ENCODE measurements around the gene CNNM4. TPM values are rescaled to one million over a fixed set of nuclear protein-coding genes. Genes with fewer than 3 reads are reported as not detected.

Gene CNNM4
- total RNA-seq, 1 experiment from 2014 or later = 7.6 TPM

GRCh38 chr2:96809216-96809882 lies 48.6 kb downstream of the CNNM4 start:
- no peak for DNase-seq (ENCODE audit: extremely low read depth, low read depth)

GRCh38 chr2:96809951-96810782 lies 49.5 kb downstream of the CNNM4 start:
- DNase-seq (ENCODE audit: extremely low read depth, low read depth) = no peak

GRCh38 chr2:96810783-96811192 lies 50.1 kb downstream of the CNNM4 start:
- no peak for DNase-seq (ENCODE audit: extremely low read depth, low read depth)

- no peak for DNase-seq (ENCODE audit: extremely low read depth, low read depth)
These were observed 51.2 kb downstream of the CNNM4 start for GRCh38 chr2:96811917-96812316.

- no peak for DNase-seq (ENCODE audit: extremely low read depth, low read depth)
These were observed 53.0 kb downstream of the CNNM4 start for GRCh38 chr2:96813656-96814055.

GRCh38 chr2:96815326-96816126 lies 54.8 kb downstream of the CNNM4 start:
- no peak for DNase-seq (ENCODE audit: extremely low read depth, low read depth)

- DNase-seq (ENCODE audit: extremely low read depth, low read depth) = peak; percentile 92
These were observed 55.6 kb downstream of the CNNM4 start, which contains the start of gene CNNM3 for GRCh38 chr2:96816127-96816835. CNNM3 (plus strand) TSS chr2:96816268; CDS start chr2:96816278, 10 bp downstream.

- no peak for DNase-seq (ENCODE audit: extremely low read depth, low read depth)
These were observed 56.4 kb downstream of the CNNM4 start for GRCh38 chr2:96816836-96817702.

GRCh38 chr2:96817882-96818281 lies 57.2 kb downstream of the CNNM4 start:
- DNase-seq (ENCODE audit: extremely low read depth, low read depth) = no peak

GRCh38 chr2:96819128-96819875 lies 58.6 kb downstream of the CNNM4 start:
- no peak for DNase-seq (ENCODE audit: extremely low read depth, low read depth)

- no peak for DNase-seq (ENCODE audit: extremely low read depth, low read depth)
These were observed 59.3 kb downstream of the CNNM4 start for GRCh38 chr2:96819876-96820511.

GRCh38 chr2:96821113-96821675 lies 60.5 kb downstream of the CNNM4 start:
- DNase-seq (ENCODE audit: extremely low read depth, low read depth) = no peak

- no peak for DNase-seq (ENCODE audit: extremely low read depth, low read depth)
These were observed 62.1 kb downstream of the CNNM4 start for GRCh38 chr2:96822786-96823185.

- DNase-seq (ENCODE audit: extremely low read depth, low read depth) = no peak
These were observed 62.5 kb downstream of the CNNM4 start for GRCh38 chr2:96823198-96823597.

- DNase-seq (ENCODE audit: extremely low read depth, low read depth) = no peak
These were observed 63.6 kb downstream of the CNNM4 start for GRCh38 chr2:96824079-96824870.

- no peak for DNase-seq (ENCODE audit: extremely low read depth, low read depth)
These were observed 64.4 kb downstream of the CNNM4 start for GRCh38 chr2:96825057-96825456.

All from NCI-H460 (cell line).